ENCODE measurements around the gene COPE. TPM values are rescaled to one million over a fixed set of nuclear protein-coding genes. Genes with fewer than 3 reads are reported as not detected.

COPE gene
- total RNA-seq, 1 donor from 2014 or later = 331 TPM

DNA sequence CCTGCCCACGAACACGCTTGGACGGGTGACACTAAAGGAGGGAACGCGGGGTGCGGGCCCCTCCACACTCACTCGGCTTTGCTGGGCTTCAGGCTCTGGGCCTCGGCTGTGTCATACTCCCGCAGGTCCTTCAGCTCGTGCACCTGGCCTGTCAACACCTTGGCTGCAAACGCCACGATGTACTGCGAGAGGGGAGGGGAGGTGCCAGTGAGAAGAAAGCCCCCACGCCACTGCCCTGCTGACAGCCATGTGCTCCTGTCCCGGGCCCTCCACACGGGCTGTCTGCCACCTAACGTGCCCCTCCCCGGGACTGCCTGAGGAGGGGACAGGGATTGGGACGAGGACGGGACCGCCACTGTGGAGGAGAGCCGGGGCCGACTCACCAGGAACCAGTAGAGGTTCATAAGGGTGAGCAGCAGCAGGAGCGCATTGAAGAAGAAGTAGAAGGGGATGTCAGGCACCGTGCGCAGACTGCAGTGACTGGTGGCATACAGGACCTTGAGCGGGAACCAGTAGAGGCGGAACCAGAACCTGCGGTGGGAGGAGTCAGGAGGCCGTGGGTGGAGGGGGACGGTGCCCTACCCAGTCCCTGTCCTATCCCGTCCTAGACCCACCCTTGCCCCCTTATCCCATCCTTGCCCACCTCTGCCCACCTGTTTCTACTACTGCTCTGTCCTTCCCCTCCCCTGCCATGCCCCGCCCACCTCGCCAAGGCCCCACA lies 40.2 kb downstream of the COPE start:
- H3K36me3 ChIP-seq = no peaks in the 10 kb centered on the region
- no peaks in the 10 kb centered on the region for H3K4me1 ChIP-seq
- intact Hi-C loops (cut with DNase I) = no loop called here

DNA sequence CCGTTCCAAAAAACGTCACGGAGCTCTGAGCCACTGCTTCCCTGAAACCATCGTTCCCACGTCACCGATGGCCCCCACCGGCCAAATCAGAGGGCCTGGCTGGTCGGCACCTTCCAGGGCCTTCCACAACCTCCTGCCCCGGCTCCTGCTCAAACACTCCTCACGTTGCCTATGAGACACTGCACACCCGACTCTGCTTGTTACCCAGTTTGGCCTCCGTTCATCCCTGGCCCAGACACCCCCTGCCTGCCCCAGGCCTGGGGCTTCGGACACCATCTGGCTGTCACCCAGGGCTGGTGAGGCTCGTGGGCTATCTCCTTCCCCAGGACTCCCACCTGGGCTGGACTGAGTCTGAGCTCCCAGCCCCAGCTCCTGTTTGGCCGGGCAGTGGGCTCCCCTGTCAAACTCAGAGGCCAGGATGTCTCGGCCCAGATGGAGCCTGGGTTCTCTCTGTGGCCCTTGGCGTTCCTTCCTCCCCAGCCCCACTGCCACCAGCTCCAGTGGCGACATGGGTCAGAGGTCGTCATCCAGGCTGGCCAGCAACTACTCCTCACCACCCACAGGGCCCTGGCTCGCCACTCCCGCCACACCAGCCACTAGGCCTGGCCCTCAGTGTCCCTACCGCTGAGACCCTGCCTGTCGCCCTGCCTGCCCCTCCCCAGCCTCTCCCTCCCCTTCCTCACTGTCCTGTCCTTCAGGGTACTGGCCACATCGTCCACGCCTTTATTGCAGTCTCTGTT lies 41.0 kb downstream of the COPE start:
- intact Hi-C loops (cut with DNase I) = no loop called here
- no peaks in the 10 kb centered on the region for H3K27me3 ChIP-seq
- TF ChIP-seq, protein P1, sequence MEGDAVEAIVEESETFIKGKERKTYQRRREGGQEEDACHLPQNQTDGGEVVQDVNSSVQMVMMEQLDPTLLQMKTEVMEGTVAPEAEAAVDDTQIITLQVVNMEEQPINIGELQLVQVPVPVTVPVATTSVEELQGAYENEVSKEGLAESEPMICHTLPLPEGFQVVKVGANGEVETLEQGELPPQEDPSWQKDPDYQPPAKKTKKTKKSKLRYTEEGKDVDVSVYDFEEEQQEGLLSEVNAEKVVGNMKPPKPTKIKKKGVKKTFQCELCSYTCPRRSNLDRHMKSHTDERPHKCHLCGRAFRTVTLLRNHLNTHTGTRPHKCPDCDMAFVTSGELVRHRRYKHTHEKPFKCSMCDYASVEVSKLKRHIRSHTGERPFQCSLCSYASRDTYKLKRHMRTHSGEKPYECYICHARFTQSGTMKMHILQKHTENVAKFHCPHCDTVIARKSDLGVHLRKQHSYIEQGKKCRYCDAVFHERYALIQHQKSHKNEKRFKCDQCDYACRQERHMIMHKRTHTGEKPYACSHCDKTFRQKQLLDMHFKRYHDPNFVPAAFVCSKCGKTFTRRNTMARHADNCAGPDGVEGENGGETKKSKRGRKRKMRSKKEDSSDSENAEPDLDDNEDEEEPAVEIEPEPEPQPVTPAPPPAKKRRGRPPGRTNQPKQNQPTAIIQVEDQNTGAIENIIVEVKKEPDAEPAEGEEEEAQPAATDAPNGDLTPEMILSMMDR (IDR thresholded peaks at IDR 0.05) = no peak
- H3K4me1 ChIP-seq = no peaks in the 10 kb centered on the region
- no peaks in the 10 kb centered on the region for H3K9me3 ChIP-seq
- no peaks in the 10 kb centered on the region for H3K36me3 ChIP-seq
- H3K27ac ChIP-seq = no peak overlapping the region
- no peak overlapping the region for H3K4me3 ChIP-seq
- DNase-seq (ENCODE audit: low spot score in 2 of 2) = no peak

More for the DNA sequence above, 40.2 kb downstream of the COPE start:
- TF ChIP-seq, protein P1 (IDR thresholded peaks at IDR 0.05) = no peak
- no peak for DNase-seq (ENCODE audit: low spot score in 2 of 2)
- Histone ChIP-seq H3K27ac (no peak overlapping the region), H3K27me3 (no peaks in the 10 kb centered on the region), H3K9me3 (no peaks in the 10 kb centered on the region), H3K4me3 (no peak overlapping the region)

DNA sequence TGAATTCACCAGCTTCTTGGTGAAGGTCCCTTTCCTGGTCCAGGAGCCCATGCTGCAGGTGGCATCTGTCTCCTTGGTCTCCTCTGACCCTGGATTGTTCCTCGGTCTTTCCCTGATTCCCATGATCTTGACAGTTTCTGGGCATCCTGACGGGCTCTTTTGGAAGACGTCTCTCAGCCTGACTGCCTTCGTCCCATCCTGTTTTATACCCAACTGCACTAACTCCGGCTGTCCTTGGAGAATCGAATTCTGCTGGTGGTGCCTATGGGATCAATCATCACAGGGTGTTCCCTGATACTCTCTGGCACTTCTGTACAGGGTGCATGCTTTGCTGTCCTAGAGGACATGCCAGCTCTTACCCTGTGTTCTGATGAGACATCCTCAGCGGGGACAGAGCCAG lies 42.3 kb downstream of the COPE start:
- TF ChIP-seq, protein P1 (IDR thresholded peaks at IDR 0.05) = no peak
- Histone ChIP-seq H3K4me3 (no peak overlapping the region), H3K36me3 (no peaks in the 10 kb centered on the region), H3K9me3 (no peaks in the 10 kb centered on the region), H3K27me3 (no peaks in the 10 kb centered on the region), H3K27ac (no peak overlapping the region), H3K4me1 (no peaks in the 10 kb centered on the region)
- no peak for DNase-seq (ENCODE audit: low spot score in 2 of 2)
- intact Hi-C loops (cut with DNase I) = no loop called here

DNA sequence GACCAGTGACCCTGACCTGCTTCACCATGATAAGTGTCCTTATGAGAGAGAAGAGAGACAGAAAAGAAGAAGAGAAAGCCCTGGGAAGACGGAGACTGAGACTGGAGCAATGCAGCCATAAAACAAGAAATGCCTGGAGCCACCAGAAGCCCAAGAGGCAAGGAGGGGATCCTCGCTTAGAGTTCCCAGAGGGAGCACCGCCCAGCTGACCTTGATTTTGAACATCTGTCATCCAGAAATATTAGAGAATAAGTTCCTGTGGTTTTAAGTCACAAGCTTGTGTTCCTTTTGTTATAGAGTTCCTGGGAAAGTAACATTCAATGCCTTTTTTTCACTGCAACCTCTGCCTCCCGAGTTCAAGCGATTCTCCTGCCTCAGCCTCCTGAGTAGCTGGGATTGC lies 43.5 kb downstream of the COPE start:
- DNase-seq (ENCODE audit: low spot score in 2 of 2) = no peak
- H3K4me3 ChIP-seq = no peak overlapping the region
- H3K27ac ChIP-seq = no peak overlapping the region
- no peaks in the 10 kb centered on the region for H3K9me3 ChIP-seq
- no peaks in the 10 kb centered on the region for H3K36me3 ChIP-seq
- intact Hi-C loops (cut with DNase I) = no loop called here
- TF ChIP-seq, protein P1 (IDR thresholded peaks at IDR 0.05) = no peak
- no peaks in the 10 kb centered on the region for H3K4me1 ChIP-seq
- no peaks in the 10 kb centered on the region for H3K27me3 ChIP-seq

DNA sequence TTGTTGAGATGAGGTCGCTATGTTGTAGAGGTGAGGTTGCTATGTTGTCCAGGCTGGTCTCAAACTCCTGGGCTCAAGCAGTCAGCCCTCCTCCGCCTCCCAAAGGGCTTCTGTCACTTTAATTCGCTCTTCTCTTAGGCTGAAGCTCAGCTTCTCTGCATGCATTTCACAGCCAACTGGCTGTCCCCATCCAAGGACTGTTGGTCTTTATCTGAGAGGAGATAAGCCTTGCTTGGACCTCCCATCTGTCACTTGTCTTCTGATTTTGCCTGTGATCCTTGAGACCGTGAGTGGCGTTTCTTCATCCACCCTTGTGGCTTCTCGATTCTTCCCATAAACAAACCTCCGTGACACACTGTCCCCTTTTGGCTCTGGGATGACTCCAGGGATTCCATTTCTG lies 47.6 kb downstream of the COPE start:
- no peak overlapping the region for H3K4me3 ChIP-seq
- peaks cover 16 to 17% of the 10 kb centered on the region in 2 donors for H3K36me3 ChIP-seq
- H3K4me1 ChIP-seq = peaks cover 0 to 7% of the 10 kb centered on the region in 2 donors
- H3K9me3 ChIP-seq = no peaks in the 10 kb centered on the region
- DNase-seq (ENCODE audit: low spot score in 2 of 2) = no peak
- no peaks in the 10 kb centered on the region for H3K27me3 ChIP-seq
- TF ChIP-seq, protein P1 (IDR thresholded peaks at IDR 0.05) = no peak
- intact Hi-C loops (cut with DNase I) = no loop called here
- H3K27ac ChIP-seq = no peak overlapping the region
